IPS-NIHi7 (cell line): ENCODE measurements around the gene DUSP8.

Experiments used
- DNase-seq: peaks from one replicate; pipeline ENCODE4 v3.0.0; 2012; ENCODE audit warnings: mixed read lengths; ENCODE audit errors: extremely low spot score

Gene DUSP8

GRCh38 chr11:1566381-1567051 lies 5.6 kb downstream of the DUSP8 start:
- DNase-seq: no peak

DNA sequence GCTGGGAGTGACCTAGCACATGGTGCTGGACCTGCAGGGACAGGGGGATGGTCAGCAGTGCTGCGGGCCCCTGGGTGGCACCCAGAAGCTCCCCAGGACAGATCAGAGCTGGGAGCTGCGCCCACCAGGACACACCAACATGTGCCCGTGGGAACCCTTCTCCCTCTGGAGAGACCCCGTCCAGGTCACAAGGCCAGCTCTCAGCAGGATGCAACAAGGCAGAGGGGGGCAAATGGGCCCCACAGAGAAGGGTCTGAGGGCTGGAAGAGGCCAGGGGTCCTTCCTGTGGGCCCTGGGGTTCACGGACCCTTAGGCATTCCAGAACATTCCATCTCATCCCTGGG lies 6.2 kb downstream of the DUSP8 start:
- no peak for DNase-seq

GRCh38 chr11:1565173-1565903 lies 6.7 kb downstream of the DUSP8 start:
- DNase-seq: no peak

DNA sequence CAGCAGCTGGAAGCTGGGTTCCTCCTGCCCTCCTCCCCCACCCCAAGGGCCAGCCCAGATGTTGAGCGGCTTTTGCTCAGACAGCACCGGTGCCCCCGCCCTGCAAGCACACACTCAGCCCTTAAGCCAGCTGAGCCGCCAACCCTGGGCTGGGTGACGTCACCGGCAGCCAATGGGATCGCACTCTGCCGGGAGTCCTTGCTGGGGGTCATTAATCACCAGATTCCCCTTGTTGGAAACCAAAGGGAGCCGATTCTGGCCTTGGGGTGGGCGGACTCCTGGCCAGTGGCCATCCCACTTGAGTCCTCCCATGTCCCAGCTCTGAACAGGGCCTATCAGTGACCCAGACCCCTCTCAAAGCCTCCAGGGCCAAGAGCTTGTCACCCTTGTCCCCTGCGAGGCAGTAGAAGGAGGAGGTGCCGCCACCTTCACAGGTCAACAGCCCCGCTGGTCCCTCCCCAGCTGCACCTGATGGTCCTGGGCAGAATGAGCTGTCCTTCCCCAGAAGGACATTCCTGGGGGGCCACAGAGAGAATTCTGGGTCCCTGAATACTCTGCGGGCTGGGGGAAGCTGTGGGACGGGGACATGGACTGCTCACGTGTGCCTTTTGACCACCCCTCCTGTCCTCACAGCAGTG lies 7.4 kb downstream of the DUSP8 start:
- peak; percentile 94 for DNase-seq

GRCh38 chr11:1563697-1564534 lies 8.2 kb downstream of the DUSP8 start:
- no peak for DNase-seq

DNA sequence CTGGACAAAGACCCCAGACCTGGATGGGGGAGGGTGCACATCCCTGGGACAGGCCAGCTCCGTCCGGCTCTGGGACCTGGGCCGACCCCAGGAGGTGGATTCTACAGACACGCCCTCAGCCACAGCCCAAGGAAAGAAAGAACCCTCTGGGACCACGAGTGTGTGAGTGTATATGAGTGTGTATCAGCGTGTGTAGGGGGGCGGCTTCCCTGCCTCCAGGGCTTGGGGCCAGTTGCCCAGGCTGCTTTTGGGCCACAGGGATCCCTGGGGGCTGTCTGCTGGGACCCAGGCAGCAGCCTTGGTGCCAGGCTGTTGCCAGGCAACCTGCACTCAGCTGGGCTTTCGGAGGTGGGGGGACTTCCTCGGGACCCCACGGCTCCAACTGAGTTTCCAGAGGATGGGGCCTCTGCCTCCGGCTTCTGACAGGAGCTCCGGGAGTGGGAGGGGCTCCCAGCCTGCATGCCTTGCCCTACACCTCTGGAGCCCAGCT lies 8.9 kb downstream of the DUSP8 start:
- DNase-seq: no peak

DNA sequence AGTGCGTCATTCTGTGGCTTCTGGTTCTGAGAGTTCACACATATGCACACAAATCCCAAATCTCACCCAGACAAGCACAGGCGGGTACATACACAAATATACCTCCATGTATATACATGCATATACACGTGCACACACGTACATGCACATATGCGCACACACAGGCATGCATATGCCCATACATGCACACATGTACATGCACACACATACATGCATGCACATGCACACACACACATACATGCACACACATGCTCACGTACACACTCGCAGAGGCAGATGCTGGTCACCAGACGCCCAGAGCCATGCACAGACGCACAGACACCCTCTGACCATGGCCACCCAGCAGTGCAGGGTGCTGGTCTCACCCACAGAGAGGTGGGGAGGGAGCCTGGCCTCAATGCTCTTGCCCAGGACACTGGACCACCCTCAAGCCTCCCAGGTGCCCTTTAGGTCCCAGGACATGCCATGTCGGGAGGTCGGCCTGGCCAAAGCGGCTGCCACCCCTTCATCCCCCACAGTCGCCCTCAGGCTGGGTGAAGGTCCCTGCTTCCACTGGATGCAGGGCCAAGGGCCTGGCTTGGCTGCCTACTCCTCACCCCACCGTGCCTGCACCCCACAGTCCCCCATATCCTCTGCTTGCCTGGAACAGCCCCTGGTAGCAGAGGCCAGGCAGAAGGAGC lies 9.5 kb downstream of the DUSP8 start:
- DNase-seq: no peak

- DNase-seq: no peak
Measured at GRCh38 chr11:1561955-1562354, 10.1 kb downstream of the DUSP8 start.

DNA sequence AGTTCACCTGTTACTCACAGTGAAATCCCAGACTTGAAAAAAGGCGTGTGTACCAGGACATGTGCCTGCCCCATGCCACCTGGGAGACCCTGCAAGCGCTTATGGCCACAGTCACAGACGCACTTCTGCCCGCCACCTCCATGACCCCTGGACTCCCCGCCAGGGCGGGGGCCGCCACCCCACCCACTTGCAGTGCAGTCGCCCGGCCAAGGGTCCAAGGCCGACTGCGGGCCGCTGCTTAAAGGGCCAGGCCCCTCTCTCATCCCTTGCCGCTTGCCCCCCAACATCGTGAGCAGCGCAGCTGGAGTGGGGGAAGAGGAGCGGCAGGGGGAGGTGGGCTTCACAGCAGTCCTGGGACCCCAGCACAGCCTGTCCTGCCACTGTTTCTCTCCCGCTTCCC lies 10.8 kb downstream of the DUSP8 start:
- no peak for DNase-seq

- DNase-seq: no peak
Measured at GRCh38 chr11:1560649-1561251, 11.3 kb downstream of the DUSP8 start.

- DNase-seq: no peak
Measured at GRCh38 chr11:1560002-1560648, 11.9 kb downstream of the DUSP8 start.

DNA sequence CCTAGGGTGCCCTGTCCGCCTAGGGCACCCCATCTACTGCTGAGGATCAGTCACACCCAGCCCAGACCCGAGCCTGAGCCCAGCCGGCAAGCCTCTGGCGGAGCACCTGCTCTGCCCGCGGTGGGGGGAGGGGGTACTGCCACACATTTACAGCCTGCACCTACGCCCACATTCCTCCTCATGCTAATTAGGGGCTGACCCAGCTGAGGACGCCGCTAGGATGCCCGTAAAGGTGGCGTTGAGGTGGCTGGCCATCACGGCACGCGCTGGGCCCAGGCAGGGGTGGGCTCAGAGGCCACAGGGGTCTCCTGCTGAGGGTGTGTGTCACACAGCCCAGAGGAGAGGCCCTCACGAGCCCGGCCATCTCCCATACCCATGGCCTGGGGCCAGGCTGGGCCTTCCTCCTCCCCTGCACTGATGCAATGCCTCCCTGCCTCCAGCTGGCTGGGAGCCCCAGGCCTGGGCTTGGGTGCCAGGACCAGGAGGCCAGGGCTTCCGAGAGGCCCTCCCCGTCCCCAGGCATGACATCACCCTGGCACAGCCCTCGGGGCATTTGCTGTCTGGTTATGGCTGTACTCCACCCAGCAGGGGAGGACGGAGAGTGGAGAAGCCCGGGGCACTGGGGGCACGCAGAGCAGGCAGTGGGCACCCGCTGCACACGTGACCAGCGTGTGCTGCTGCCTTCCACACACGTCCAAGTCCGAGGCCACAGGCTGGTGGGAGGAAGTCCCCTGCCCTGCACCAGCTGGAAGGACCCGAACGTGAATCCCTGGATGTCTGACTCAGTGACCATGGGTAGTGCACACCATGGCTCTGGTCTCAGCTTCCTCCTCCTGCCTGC lies 12.7 kb downstream of the DUSP8 start:
- peak; percentile 53 for DNase-seq

GRCh38 chr11:1558775-1559110 lies 13.3 kb downstream of the DUSP8 start:
- no peak for DNase-seq

GRCh38 chr11:1557904-1558774 lies 13.9 kb downstream of the DUSP8 start:
- no peak for DNase-seq

- no peak for DNase-seq
Measured at GRCh38 chr11:1557051-1557884, 14.8 kb downstream of the DUSP8 start.

DNA sequence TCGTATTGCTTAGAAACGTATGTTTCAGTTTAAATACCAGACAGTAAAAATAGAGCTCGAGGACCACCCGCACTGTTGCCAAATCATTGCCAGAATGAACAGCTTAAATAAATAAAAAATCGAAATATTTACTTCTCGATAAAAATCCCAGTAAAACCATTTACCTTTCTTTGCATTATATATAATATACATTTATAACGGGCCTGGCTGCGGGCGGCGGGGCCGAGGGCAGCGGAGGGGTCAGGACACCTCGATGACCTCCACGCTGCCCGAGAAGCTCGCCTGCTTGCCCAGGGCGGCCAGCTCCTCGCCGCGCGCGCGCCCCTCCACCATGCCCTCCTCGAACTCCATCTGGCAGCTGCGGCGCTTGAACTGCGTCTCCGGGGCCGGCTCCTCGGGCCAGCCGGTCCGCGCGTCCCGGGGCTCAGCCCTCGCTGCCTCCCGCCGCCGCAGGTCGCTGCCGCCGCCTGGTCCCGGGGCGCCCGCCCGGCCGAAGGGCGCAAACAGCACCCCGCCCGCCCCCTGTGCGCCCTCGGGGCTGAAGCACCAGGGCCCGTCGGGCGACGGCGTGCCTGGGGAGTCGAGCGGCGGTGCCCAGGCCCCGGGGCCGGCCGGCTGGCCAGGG lies 15.7 kb downstream of the DUSP8 start:
- DNase-seq: no peak

DNA sequence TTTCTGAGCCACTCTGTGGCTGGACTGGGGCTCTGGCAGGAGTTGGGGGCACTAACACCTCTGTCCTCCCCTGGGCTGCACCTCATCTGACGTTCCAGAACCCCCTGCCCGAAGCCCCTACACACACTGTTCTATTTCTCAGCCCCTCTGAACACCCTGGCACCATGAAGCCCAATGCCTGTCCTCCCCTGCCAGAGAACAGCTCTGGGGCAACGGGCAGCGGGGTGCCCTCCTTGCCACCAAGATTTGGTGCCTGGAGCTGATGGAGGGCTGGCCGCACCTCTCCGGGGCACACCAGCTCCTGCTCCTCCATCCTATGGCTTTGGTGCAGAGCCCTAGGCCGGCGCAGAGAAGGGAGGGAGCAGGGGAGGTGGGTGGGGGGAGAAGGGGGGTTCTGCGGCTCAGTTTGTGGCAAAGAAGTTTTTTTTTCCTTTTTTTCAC lies 16.3 kb downstream of the DUSP8 start:
- DNase-seq: no peak
